GM20431 (cell line): ENCODE measurements around the gene EDA.

Source experiments
- in situ Hi-C: fragments of 300-500 bp; cut with MseI, MboI; formaldehyde crosslinking; loops from one replicate; pipeline ENCODE4 v1.15.0; 2020; ENCODE audit warnings: low sequenced_read_pairs; ENCODE audit not compliant: unreplicated experiment

EDA gene

GRCh38 chrX:70046978-70047377, 431.1 kb downstream of the EDA start:
- in situ Hi-C loops: no loop called here

GRCh38 chrX:70049406-70049805, 433.5 kb downstream of the EDA start:
- in situ Hi-C loops: no loop called here

- in situ Hi-C loops: no loop called here
Measured at GRCh38 chrX:70049925-70050324, 434.0 kb downstream of the EDA start, which contains the start of gene AWAT2. AWAT2 (minus strand) TSS chrX:70049938; CDS start chrX:70049932, 6 bp downstream.

GRCh38 chrX:70052895-70053615, 437.1 kb downstream of the EDA start:
- in situ Hi-C loops: no loop called here

GRCh38 chrX:70054391-70054790, 438.5 kb downstream of the EDA start:
- in situ Hi-C loops: no loop called here

- in situ Hi-C loops: no loop called here
Measured at GRCh38 chrX:70062076-70062475, 446.2 kb downstream of the EDA start, which contains the start of gene OTUD6A. OTUD6A (plus strand) TSS chrX:70062457; CDS start chrX:70062525, 68 bp downstream.

- in situ Hi-C loops: no loop called here
Measured at GRCh38 chrX:70062961-70063550, 447.1 kb downstream of the EDA start.

- in situ Hi-C loops: no loop called here
Measured at GRCh38 chrX:70066646-70067045, 450.7 kb downstream of the EDA start.

GRCh38 chrX:70079297-70079696, 463.4 kb downstream of the EDA start:
- in situ Hi-C loops: no loop called here

- in situ Hi-C loops: no loop called here
Measured at GRCh38 chrX:70079870-70080269, 464.0 kb downstream of the EDA start.

- in situ Hi-C loops: no loop called here
Measured at GRCh38 chrX:70082723-70083122, 466.8 kb downstream of the EDA start.

GRCh38 chrX:70084592-70085240, 468.8 kb downstream of the EDA start:
- in situ Hi-C loops: no loop called here

- in situ Hi-C loops: no loop called here
Measured at GRCh38 chrX:70087857-70088630, 472.1 kb downstream of the EDA start.

GRCh38 chrX:70088751-70089150, 472.8 kb downstream of the EDA start:
- in situ Hi-C loops: no loop called here
